DND-41 (cell line): ENCODE measurements around the gene POR.

Experiments used
- ATAC-seq: fragments of 200-7000 bp; cut with Tn5 transposase; 3 replicates; pipeline ENCODE4 v1.9.1; 2021; ENCODE audit warnings: low read depth; ENCODE audit not compliant: insufficient read depth
- DNase-seq: peaks from one replicate; pipeline ENCODE4 v3.0.0-alpha.2; 2020
- H2AFZ ChIP-seq: 2 replicates; pipeline ENCODE4 v1.6.0; 2012; ENCODE audit warnings: low read depth, low read length
- H3K27ac ChIP-seq: 2 replicates; pipeline ENCODE4 v1.5.1; 2012; ENCODE audit warnings: low read length, inconsistent platforms
- H3K27me3 ChIP-seq: fragments of 200-600 bp; sonication (generic); 2 replicates; pipeline ENCODE4 v1.6.0; 2012; ENCODE audit warnings: low read length, mild to moderate bottlenecking, inconsistent platforms; ENCODE audit not compliant: insufficient read depth, poor library complexity
- H3K36me3 ChIP-seq: 2 replicates; pipeline ENCODE4 v1.5.1; 2012; ENCODE audit warnings: low read length, inconsistent platforms; ENCODE audit not compliant: insufficient read depth
- H3K4me1 ChIP-seq: 2 replicates; pipeline ENCODE4 v1.5.1; 2012; ENCODE audit warnings: mild to moderate bottlenecking, low read length; ENCODE audit not compliant: insufficient read depth
- H3K4me2 ChIP-seq: 2 replicates; pipeline ENCODE4 v1.6.0; 2012; ENCODE audit warnings: mild to moderate bottlenecking, moderate library complexity, low read length, inconsistent platforms; ENCODE audit not compliant: insufficient read depth
- H3K4me3 ChIP-seq, 2 experiments: fragments of 200-600 bp in 1 of 2; shearing (Covaris generic) in 1 of 2; 2 replicates each; pipeline ENCODE4 v1.5.1; 2012 to 2016; ENCODE audit warnings: inconsistent platforms in 2 of 2, low read length in 2 of 2, mild to moderate bottlenecking in 2 of 2, low read depth in 1 of 2, moderate library complexity in 1 of 2
- H3K79me2 ChIP-seq: 2 replicates; pipeline ENCODE4 v1.6.0; 2012; ENCODE audit warnings: low read length, inconsistent platforms; ENCODE audit not compliant: insufficient read depth
- H3K9ac ChIP-seq: 2 replicates; pipeline ENCODE4 v1.6.0; 2012; ENCODE audit warnings: low read depth, mild to moderate bottlenecking, inconsistent platforms, low read length, moderate library complexity
- H3K9me3 ChIP-seq: 2 replicates; pipeline ENCODE4 v1.5.1; 2012; ENCODE audit warnings: low read length, moderate library complexity, mild to moderate bottlenecking, inconsistent platforms; ENCODE audit not compliant: insufficient read depth, severe bottlenecking
- H4K20me1 ChIP-seq: 2 replicates; pipeline ENCODE4 v1.6.0; 2012; ENCODE audit warnings: low read length; ENCODE audit not compliant: insufficient read depth
- EZH2 ChIP-seq: IDR thresholded peaks from 3 replicates; pipeline ENCODE4 v1.6.1; 2012; ENCODE audit warnings: borderline replicate concordance, low read depth, mild to moderate bottlenecking, moderate library complexity, low read length, inconsistent platforms; ENCODE audit not compliant: severe bottlenecking
- TF ChIP-seq, protein P1 (sequence below): IDR thresholded peaks from 2 replicates; pipeline ENCODE4 v1.5.1; 2012; ENCODE audit warnings: borderline replicate concordance, low read length, moderate library complexity, mild to moderate bottlenecking; ENCODE audit not compliant: poor library complexity, severe bottlenecking; ENCODE audit errors: extremely low read depth

The POR gene

DNA sequence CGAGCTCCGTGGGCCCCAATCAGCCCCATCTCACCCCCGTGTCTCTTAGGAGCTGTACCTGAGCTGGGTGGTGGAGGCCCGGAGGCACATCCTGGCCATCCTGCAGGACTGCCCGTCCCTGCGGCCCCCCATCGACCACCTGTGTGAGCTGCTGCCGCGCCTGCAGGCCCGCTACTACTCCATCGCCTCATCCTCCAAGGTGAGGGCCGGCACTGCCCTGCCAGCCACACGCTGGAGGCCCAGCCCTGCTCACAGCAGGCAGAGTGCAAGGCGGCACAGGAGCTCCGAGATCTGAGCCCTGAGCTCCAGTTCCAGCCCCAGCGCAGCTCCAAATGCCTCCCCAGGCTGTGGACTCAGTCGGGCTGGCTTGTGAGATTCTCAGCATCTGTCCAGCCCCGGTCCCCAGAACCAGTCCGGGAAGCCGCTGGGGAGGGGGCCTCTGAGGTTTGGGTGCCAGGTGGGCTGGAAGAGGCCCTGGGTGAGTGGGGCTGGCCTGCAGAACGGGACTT, 70.1 kb downstream of the POR start:
- no peak overlapping the region for H3K4me3 ChIP-seq
- DNase-seq (no peak), ATAC-seq (no peak)
- H3K9me3 ChIP-seq: no peaks in the 10 kb centered on the region
- no peak overlapping the region for H2AFZ ChIP-seq
- peaks cover 41% of the 10 kb centered on the region for H3K36me3 ChIP-seq
- no peak overlapping the region for H3K4me2 ChIP-seq
- H3K9ac ChIP-seq: no peak overlapping the region
- TF ChIP-seq EZH2: no peak
- TF ChIP-seq, protein P1, sequence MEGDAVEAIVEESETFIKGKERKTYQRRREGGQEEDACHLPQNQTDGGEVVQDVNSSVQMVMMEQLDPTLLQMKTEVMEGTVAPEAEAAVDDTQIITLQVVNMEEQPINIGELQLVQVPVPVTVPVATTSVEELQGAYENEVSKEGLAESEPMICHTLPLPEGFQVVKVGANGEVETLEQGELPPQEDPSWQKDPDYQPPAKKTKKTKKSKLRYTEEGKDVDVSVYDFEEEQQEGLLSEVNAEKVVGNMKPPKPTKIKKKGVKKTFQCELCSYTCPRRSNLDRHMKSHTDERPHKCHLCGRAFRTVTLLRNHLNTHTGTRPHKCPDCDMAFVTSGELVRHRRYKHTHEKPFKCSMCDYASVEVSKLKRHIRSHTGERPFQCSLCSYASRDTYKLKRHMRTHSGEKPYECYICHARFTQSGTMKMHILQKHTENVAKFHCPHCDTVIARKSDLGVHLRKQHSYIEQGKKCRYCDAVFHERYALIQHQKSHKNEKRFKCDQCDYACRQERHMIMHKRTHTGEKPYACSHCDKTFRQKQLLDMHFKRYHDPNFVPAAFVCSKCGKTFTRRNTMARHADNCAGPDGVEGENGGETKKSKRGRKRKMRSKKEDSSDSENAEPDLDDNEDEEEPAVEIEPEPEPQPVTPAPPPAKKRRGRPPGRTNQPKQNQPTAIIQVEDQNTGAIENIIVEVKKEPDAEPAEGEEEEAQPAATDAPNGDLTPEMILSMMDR: no peak
- H3K79me2 ChIP-seq: no peaks in the 10 kb centered on the region
- H3K27ac ChIP-seq: no peak overlapping the region
- no peaks in the 10 kb centered on the region for H3K4me1 ChIP-seq
- no peaks in the 10 kb centered on the region for H3K27me3 ChIP-seq
- H4K20me1 ChIP-seq: no peaks in the 10 kb centered on the region; the same call in 1 of the 2 replicates

DNA sequence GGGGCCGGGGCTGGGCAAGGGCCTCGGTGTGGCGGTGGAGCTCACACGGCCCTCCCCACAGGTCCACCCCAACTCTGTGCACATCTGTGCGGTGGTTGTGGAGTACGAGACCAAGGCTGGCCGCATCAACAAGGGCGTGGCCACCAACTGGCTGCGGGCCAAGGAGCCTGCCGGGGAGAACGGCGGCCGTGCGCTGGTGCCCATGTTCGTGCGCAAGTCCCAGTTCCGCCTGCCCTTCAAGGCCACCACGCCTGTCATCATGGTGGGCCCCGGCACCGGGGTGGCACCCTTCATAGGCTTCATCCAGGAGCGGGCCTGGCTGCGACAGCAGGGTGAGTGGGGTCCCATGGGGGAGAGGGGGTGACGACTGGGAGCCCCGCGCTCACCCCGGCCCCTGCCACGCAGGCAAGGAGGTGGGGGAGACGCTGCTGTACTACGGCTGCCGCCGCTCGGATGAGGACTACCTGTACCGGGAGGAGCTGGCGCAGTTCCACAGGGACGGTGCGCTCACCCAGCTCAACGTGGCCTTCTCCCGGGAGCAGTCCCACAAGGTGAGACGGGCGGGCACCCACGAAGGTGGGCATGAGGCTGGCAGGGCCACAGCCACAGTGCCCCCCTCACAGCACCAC, 70.7 kb downstream of the POR start:
- DNase-seq: no peak
- H3K4me2 ChIP-seq: no peak overlapping the region
- no peak overlapping the region for H2AFZ ChIP-seq
- no peak overlapping the region for H3K4me3 ChIP-seq
- TF ChIP-seq EZH2: no peak
- TF ChIP-seq, protein P1: no peak
- H4K20me1 ChIP-seq: no peaks in the 10 kb centered on the region; the same call in 1 of the 2 replicates
- no peaks in the 10 kb centered on the region for H3K27me3 ChIP-seq
- no peaks in the 10 kb centered on the region for H3K79me2 ChIP-seq
- H3K27ac ChIP-seq: no peak overlapping the region
- H3K36me3 ChIP-seq: peaks cover 38% of the 10 kb centered on the region
- H3K4me1 ChIP-seq: no peaks in the 10 kb centered on the region
- ATAC-seq: no peak
- no peak overlapping the region for H3K9ac ChIP-seq
- H3K9me3 ChIP-seq: no peaks in the 10 kb centered on the region

DNA sequence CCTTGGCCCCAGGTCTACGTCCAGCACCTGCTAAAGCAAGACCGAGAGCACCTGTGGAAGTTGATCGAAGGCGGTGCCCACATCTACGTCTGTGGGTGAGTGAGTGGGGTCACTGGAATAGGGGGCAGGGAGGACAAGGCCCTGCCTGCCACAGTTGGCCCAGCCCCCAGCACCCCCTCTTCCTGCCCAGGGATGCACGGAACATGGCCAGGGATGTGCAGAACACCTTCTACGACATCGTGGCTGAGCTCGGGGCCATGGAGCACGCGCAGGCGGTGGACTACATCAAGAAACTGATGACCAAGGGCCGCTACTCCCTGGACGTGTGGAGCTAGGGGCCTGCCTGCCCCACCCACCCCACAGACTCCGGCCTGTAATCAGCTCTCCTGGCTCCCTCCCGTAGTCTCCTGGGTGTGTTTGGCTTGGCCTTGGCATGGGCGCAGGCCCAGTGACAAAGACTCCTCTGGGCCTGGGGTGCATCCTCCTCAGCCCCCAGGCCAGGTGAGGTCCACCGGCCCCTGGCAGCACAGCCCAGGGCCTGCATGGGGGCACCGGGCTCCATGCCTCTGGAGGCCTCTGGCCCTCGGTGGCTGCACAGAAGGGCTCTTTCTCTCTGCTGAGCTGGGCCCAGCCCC, 71.3 kb downstream of the POR start:
- TF ChIP-seq, protein P1: no peak
- no peak for TF ChIP-seq EZH2
- DNase-seq (no peak), ATAC-seq (no peak)
- Histone ChIP-seq H3K27ac (no peak overlapping the region), H2AFZ (no peak overlapping the region), H3K9me3 (no peaks in the 10 kb centered on the region), H3K36me3 (peaks cover 38% of the 10 kb centered on the region), H3K79me2 (no peaks in the 10 kb centered on the region), H3K4me1 (no peaks in the 10 kb centered on the region), H4K20me1 (no peaks in the 10 kb centered on the region), H3K4me2 (no peak overlapping the region), H3K9ac (no peak overlapping the region), H3K4me3 (no peak overlapping the region), H3K27me3 (no peaks in the 10 kb centered on the region)
